Liver (tissue), 3 donors: ENCODE data around the gene CTLA4.

ENCODE experiments used
- CTCF ChIP-seq: fragments of 150-350 bp; IDR thresholded peaks from 2 replicates; pipeline ENCODE4 v1.5.1; 2017; ENCODE audit warnings: improper control_type of control experiment, low read depth, low read length; ENCODE audit not compliant: missing input control
- FOXA1 ChIP-seq: IDR thresholded peaks from 2 replicates; pipeline ENCODE4 v1.6.1; 2016; ENCODE audit warnings: antibody characterized with exemption
- GABPA ChIP-seq, 2 donors: IDR thresholded peaks in 1 of 2; conservative IDR thresholded peaks in 1 of 2; 2 replicates each; pipeline ENCODE4 v1.6.1; 2016; ENCODE audit warnings: antibody characterized with exemption in 2 of 2, mild to moderate bottlenecking in 1 of 2, moderate library complexity in 1 of 2
- HNF4G ChIP-seq: IDR thresholded peaks from 2 replicates; pipeline ENCODE4 v1.6.1; 2016; ENCODE audit warnings: antibody characterized with exemption
- JUND ChIP-seq, 2 donors: IDR thresholded peaks; 2 replicates each; pipeline ENCODE4 v1.6.1; 2016; ENCODE audit warnings: antibody characterized with exemption in 2 of 2
- MAX ChIP-seq: IDR thresholded peaks from 2 replicates; pipeline ENCODE4 v1.6.1; 2016; ENCODE audit warnings: antibody characterized with exemption
- RAD21 ChIP-seq, 2 donors: IDR thresholded peaks; 2 replicates each; pipeline ENCODE4 v1.6.1; 2016; ENCODE audit warnings: antibody characterized with exemption in 2 of 2, mild to moderate bottlenecking in 2 of 2
- SP1 ChIP-seq: IDR thresholded peaks from 2 replicates; pipeline ENCODE4 v1.6.1; 2018; ENCODE audit warnings: antibody characterized with exemption, mild to moderate bottlenecking
- TAF1 ChIP-seq: conservative IDR thresholded peaks from 2 replicates; pipeline ENCODE4 v1.6.1; 2016; ENCODE audit warnings: antibody characterized with exemption, mild to moderate bottlenecking
- donor health status: healthy.
- donor health status: healthy.

GRCh38 chr2:203870941-203871340 lies 3.4 kb downstream of the CTLA4 start:
- TF ChIP-seq GABPA (IDR thresholded peaks at IDR 0.05 in 1 of 2, conservative IDR thresholded peaks at IDR 0.05 in 1 of 2): no peak
- no peak for TF ChIP-seq CTCF
- TF ChIP-seq JUND (IDR thresholded peaks at IDR 0.05): no peak
- no peak for TF ChIP-seq RAD21 (IDR thresholded peaks at IDR 0.05)
- TF ChIP-seq TAF1: no peak
- TF ChIP-seq SP1: no peak
- TF ChIP-seq MAX: no peak
- no peak for TF ChIP-seq HNF4G
- no peak for TF ChIP-seq FOXA1
